H9 (cell line): ENCODE data around the gene CHDH. TPM values are rescaled to one million over a fixed set of nuclear protein-coding genes. Genes with fewer than 3 reads are reported as not detected.

Source experiments
- DNase-seq: peaks from one replicate; pipeline ENCODE4 v3.0.0-alpha.2; 2017
- H2AFZ ChIP-seq: one replicate; pipeline ENCODE4 v1.6.1; 2013; ENCODE audit warnings: mild to moderate bottlenecking, low read length, control low read depth, moderate library complexity
- H2AK5ac ChIP-seq: 2 replicates; pipeline ENCODE4 v1.6.1; 2013; ENCODE audit warnings: low read length, control low read depth, mixed read lengths; ENCODE audit not compliant: insufficient read length
- H2BK120ac ChIP-seq: one replicate; pipeline ENCODE4 v1.6.1; 2013; ENCODE audit warnings: low read depth, mild to moderate bottlenecking, low read length, control low read depth, inconsistent platforms; ENCODE audit not compliant: poor library complexity, severe bottlenecking
- H2BK12ac ChIP-seq: 2 replicates; pipeline ENCODE4 v1.6.1; 2013; ENCODE audit warnings: low read length, control low read depth, mixed read lengths, low read depth; ENCODE audit not compliant: insufficient read length
- H2BK15ac ChIP-seq: 2 replicates; pipeline ENCODE4 v1.6.1; 2013; ENCODE audit warnings: low read depth, low read length, control low read depth
- H2BK20ac ChIP-seq: one replicate; pipeline ENCODE4 v1.6.1; 2013; ENCODE audit warnings: low read depth, mild to moderate bottlenecking, low read length, control low read depth, inconsistent platforms; ENCODE audit not compliant: poor library complexity, severe bottlenecking
- H2BK5ac ChIP-seq: 2 replicates; pipeline ENCODE4 v1.6.1; 2013; ENCODE audit warnings: low read length, control low read depth, mixed read lengths; ENCODE audit not compliant: insufficient read length
- H3K14ac ChIP-seq: 2 replicates; pipeline ENCODE4 v1.6.1; 2013; ENCODE audit warnings: low read length, control low read depth; ENCODE audit not compliant: insufficient read depth
- H3K18ac ChIP-seq: 2 replicates; pipeline ENCODE4 v1.6.1; 2013; ENCODE audit warnings: low read depth, mild to moderate bottlenecking, mixed read lengths, low read length, control low read depth; ENCODE audit not compliant: insufficient read length
- H3K23ac ChIP-seq: 2 replicates; pipeline ENCODE4 v1.6.1; 2013; ENCODE audit warnings: low read length, control low read depth, mixed read lengths, low read depth; ENCODE audit not compliant: insufficient read length
- H3K23me2 ChIP-seq: 2 replicates; pipeline ENCODE4 v1.6.1; 2013; ENCODE audit warnings: low read depth, mild to moderate bottlenecking, mixed read lengths, low read length, control low read depth; ENCODE audit not compliant: insufficient read length, poor library complexity, severe bottlenecking
- H3K27ac ChIP-seq: 2 replicates; pipeline ENCODE4 v1.5.1; 2013; ENCODE audit warnings: low read length, control low read depth, mixed read lengths, low read depth; ENCODE audit not compliant: insufficient read length
- H3K27me3 ChIP-seq: 2 replicates; pipeline ENCODE4 v1.6.1; 2013; ENCODE audit warnings: low read length, control low read depth, inconsistent platforms; ENCODE audit not compliant: insufficient read depth
- H3K4ac ChIP-seq: 2 replicates; pipeline ENCODE4 v1.6.1; 2013; ENCODE audit warnings: low read depth, mild to moderate bottlenecking, control low read depth, inconsistent platforms, low read length, moderate library complexity
- H3K4me1 ChIP-seq: 2 replicates; pipeline ENCODE4 v1.6.1; 2013; ENCODE audit warnings: low read length, control low read depth, inconsistent platforms; ENCODE audit not compliant: insufficient read depth
- H3K4me2 ChIP-seq: 2 replicates; pipeline ENCODE4 v1.6.1; 2013; ENCODE audit warnings: low read length, control low read depth, mixed read lengths; ENCODE audit not compliant: insufficient read length, insufficient read depth
- H3K56ac ChIP-seq: 2 replicates; pipeline ENCODE4 v1.6.1; 2013; ENCODE audit warnings: low read depth, mild to moderate bottlenecking, mixed read lengths, low read length, control low read depth; ENCODE audit not compliant: insufficient read length
- H3K79me1 ChIP-seq: 2 replicates; pipeline ENCODE4 v1.6.1; 2013; ENCODE audit warnings: low read depth, mild to moderate bottlenecking, moderate library complexity, low read length, control low read depth, inconsistent platforms; ENCODE audit not compliant: insufficient read depth, poor library complexity, severe bottlenecking
- H3K79me2 ChIP-seq: 2 replicates; pipeline ENCODE4 v1.6.1; 2013; ENCODE audit warnings: low read length, control low read depth, inconsistent platforms; ENCODE audit not compliant: insufficient read depth
- H3K9ac ChIP-seq: 2 replicates; pipeline ENCODE4 v1.6.1; 2013; ENCODE audit warnings: low read length, control low read depth, mixed read lengths; ENCODE audit not compliant: insufficient read length; ENCODE audit errors: extremely low read depth
- H3K9me3 ChIP-seq: one replicate; pipeline ENCODE4 v1.6.1; 2013; ENCODE audit warnings: low read depth, low read length, inconsistent platforms; ENCODE audit not compliant: control insufficient read depth
- H3T11ph ChIP-seq: one replicate; pipeline ENCODE4 v1.6.1; 2013; ENCODE audit warnings: mild to moderate bottlenecking, low read length, control low read depth, inconsistent platforms
- H4K20me1 ChIP-seq: one replicate; pipeline ENCODE4 v1.6.1; 2013; ENCODE audit not compliant: control insufficient read depth, insufficient read length, insufficient read depth
- H4K5ac ChIP-seq: 2 replicates; pipeline ENCODE4 v1.6.1; 2013; ENCODE audit warnings: low read depth, mild to moderate bottlenecking, mixed read lengths, low read length, control low read depth; ENCODE audit not compliant: insufficient read length
- H4K8ac ChIP-seq: replicated peaks from 2 replicates; pipeline ENCODE4 v1.6.1; 2013; ENCODE audit warnings: low read length, control low read depth, mixed read lengths, low read depth; ENCODE audit not compliant: insufficient read length
- H4K91ac ChIP-seq: 2 replicates; pipeline ENCODE4 v1.6.1; 2013; ENCODE audit warnings: low read depth, mild to moderate bottlenecking, moderate library complexity, mixed read lengths, low read length, control low read depth; ENCODE audit not compliant: insufficient read length
- H3K27ac Mint-ChIP-seq, 3 experiments: 2 replicates in 2 of 3; 3 replicates in 1 of 3; pipeline ENCODE4 v1.8.0; 2020 to 2021; ENCODE audit warnings: mixed read lengths in 3 of 3, mild to moderate bottlenecking in 1 of 3, moderate library complexity in 1 of 3
- H3K27me3 Mint-ChIP-seq: 2 replicates; pipeline ENCODE4 v1.8.0; 2021; ENCODE audit warnings: low read depth, mild to moderate bottlenecking, moderate library complexity, mixed read lengths
- H3K36me3 Mint-ChIP-seq, 3 experiments: 2 replicates in 2 of 3; 3 replicates in 1 of 3; pipeline ENCODE4 v1.8.0; 2020 to 2021; ENCODE audit warnings: low read depth in 3 of 3, mixed read lengths in 3 of 3; ENCODE audit not compliant: insufficient read depth in 1 of 3
- H3K4me1 Mint-ChIP-seq, 2 experiments: 2 replicates each; pipeline ENCODE4 v1.8.0; 2020; ENCODE audit warnings: mixed read lengths in 2 of 2
- H3K4me3 Mint-ChIP-seq, 2 experiments: 2 replicates in 1 of 2; 3 replicates in 1 of 2; pipeline ENCODE4 v1.8.0; 2020 to 2021; ENCODE audit warnings: mild to moderate bottlenecking in 2 of 2, mixed read lengths in 2 of 2, moderate library complexity in 1 of 2
- H3K9me3 Mint-ChIP-seq, 2 experiments: 2 replicates in 1 of 2; 3 replicates in 1 of 2; pipeline ENCODE4 v1.8.0; 2020; ENCODE audit warnings: mild to moderate bottlenecking in 2 of 2, mixed read lengths in 2 of 2, moderate library complexity in 1 of 2
- WGBS: extraction: QIAGEN DNeasy Blood & Tissue Kit; methylation state at CpG from one replicate; pipeline ENCODE4 v1.1.7; 2013; ENCODE audit warnings: missing lambda C conversion rate, low lambda C conversion rate, mixed read lengths; ENCODE audit not compliant: insufficient read length; ENCODE audit errors: extremely low coverage; 5-methylcytosine and 5-hydroxymethylcytosine counted together
- total RNA-seq: library from RNA; stranded (reverse); gene quantifications from 2 replicates; pipeline ENCODE4 v1.2.1, GENCODE V29; 2021
- TF ChIP-seq, protein P1 (sequence below): fragments of 200-600 bp; sonication (generic); conservative IDR thresholded peaks from 3 replicates; pipeline ENCODE4 v1.8.0; 2021; ENCODE audit warnings: antibody characterized with exemption, mild to moderate bottlenecking

CHDH gene
- total RNA-seq, 1 experiment from 2014 or later, result 11.0 TPM

DNA sequence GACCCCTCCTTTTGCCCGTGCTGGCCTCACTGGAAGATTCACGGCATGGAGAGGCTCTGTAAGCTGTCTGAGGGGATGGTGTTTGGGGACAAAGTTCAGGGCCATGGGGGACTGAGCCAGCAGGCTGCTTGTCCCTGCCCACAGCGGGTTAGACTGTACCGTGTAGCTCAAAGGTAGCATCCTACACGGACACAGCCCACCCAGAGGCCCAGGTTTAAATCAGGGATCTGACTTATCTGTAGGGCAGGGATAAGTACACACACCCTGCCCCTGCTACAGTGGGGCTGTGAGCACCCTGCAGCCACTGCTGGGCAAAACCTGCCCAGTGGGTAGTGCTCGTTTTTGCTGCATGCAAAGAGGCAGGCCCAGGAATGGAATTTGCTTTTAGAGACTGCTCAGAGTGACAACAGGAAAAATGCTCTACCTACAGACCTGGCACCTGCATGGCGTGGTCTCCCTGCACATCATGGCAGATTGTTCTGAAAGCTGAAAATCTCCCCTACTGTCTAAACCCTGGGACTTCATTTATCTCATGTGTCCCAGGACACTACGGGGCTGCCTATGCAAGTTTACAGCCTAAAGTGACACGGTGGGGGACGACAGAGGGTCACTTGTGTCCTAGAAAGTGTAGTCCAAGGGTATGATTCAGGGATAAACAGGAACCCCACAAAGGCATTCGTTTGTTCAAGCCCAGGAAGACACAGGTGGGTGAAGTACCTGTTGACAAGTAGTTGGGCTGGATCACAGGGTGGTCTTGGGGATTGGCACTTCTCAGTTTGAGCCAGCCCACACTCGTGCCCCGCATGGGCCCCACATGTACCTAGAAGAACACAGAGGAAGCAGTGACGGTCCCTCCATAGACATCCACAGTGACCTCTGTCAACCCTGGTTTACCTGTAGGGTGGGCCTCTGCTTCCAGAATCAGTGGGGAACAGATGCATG, 27.7 kb downstream of the CHDH start:
- H3K27ac Mint-ChIP-seq, result peak overlapping the region in 1 of 3 experiments; percentile 57; a peak in 2 of 7 replicates
- DNase-seq, result no peak
- Histone ChIP-seq H3K4me2 (no peak overlapping the region), H3K18ac (no peak overlapping the region), H4K20me1 (no peaks in the 10 kb centered on the region), H4K8ac (no peak overlapping the region), H2BK120ac (no peak overlapping the region), H3K4ac (no peak overlapping the region), H2BK5ac (no peak overlapping the region), H2BK20ac (no peak overlapping the region), H2BK15ac (no peak overlapping the region), H3K23ac (no peak overlapping the region), H2AK5ac (no peak overlapping the region), H3K79me2 (no peaks in the 10 kb centered on the region), H4K91ac (no peak overlapping the region), H4K5ac (no peak overlapping the region), H3K9me3 (no peaks in the 10 kb centered on the region), H3K4me1 (no peaks in the 10 kb centered on the region), H2BK12ac (no peak overlapping the region), H3K56ac (no peak overlapping the region), H3K79me1 (no peaks in the 10 kb centered on the region), H3K14ac (no peak overlapping the region), H3K9ac (no peak overlapping the region), H2AFZ (no peak overlapping the region), H3T11ph (no peak overlapping the region), H3K27ac (no peak overlapping the region), H3K27me3 (no peaks in the 10 kb centered on the region), H3K23me2 (no peaks in the 10 kb centered on the region)
- H3K9me3 Mint-ChIP-seq, result no peaks in the 10 kb centered on the region
- no CpG with 5 or more reads among the region's 14 CpGs for WGBS
- H3K27me3 Mint-ChIP-seq, result no peaks in the 10 kb centered on the region; the same call in 1 of the 2 replicates
- H3K36me3 Mint-ChIP-seq, result peaks cover 0 to 31% (median 18%) of the 10 kb centered on the region in 3 experiments; a peak in 6 of 7 replicates
- TF ChIP-seq, protein P1, sequence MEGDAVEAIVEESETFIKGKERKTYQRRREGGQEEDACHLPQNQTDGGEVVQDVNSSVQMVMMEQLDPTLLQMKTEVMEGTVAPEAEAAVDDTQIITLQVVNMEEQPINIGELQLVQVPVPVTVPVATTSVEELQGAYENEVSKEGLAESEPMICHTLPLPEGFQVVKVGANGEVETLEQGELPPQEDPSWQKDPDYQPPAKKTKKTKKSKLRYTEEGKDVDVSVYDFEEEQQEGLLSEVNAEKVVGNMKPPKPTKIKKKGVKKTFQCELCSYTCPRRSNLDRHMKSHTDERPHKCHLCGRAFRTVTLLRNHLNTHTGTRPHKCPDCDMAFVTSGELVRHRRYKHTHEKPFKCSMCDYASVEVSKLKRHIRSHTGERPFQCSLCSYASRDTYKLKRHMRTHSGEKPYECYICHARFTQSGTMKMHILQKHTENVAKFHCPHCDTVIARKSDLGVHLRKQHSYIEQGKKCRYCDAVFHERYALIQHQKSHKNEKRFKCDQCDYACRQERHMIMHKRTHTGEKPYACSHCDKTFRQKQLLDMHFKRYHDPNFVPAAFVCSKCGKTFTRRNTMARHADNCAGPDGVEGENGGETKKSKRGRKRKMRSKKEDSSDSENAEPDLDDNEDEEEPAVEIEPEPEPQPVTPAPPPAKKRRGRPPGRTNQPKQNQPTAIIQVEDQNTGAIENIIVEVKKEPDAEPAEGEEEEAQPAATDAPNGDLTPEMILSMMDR, result no peak
- no peak overlapping the region for H3K4me3 Mint-ChIP-seq
- no peaks in the 10 kb centered on the region for H3K4me1 Mint-ChIP-seq
